Measurements from ENCODE around the gene ZW10. TPM values are rescaled to one million over a fixed set of nuclear protein-coding genes. Genes with fewer than 3 reads are reported as not detected.

The ZW10 gene, protein sequence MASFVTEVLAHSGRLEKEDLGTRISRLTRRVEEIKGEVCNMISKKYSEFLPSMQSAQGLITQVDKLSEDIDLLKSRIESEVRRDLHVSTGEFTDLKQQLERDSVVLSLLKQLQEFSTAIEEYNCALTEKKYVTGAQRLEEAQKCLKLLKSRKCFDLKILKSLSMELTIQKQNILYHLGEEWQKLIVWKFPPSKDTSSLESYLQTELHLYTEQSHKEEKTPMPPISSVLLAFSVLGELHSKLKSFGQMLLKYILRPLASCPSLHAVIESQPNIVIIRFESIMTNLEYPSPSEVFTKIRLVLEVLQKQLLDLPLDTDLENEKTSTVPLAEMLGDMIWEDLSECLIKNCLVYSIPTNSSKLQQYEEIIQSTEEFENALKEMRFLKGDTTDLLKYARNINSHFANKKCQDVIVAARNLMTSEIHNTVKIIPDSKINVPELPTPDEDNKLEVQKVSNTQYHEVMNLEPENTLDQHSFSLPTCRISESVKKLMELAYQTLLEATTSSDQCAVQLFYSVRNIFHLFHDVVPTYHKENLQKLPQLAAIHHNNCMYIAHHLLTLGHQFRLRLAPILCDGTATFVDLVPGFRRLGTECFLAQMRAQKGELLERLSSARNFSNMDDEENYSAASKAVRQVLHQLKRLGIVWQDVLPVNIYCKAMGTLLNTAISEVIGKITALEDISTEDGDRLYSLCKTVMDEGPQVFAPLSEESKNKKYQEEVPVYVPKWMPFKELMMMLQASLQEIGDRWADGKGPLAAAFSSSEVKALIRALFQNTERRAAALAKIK
- total RNA-seq: 13.8 and 15.5 TPM in 2 replicates

DNA sequence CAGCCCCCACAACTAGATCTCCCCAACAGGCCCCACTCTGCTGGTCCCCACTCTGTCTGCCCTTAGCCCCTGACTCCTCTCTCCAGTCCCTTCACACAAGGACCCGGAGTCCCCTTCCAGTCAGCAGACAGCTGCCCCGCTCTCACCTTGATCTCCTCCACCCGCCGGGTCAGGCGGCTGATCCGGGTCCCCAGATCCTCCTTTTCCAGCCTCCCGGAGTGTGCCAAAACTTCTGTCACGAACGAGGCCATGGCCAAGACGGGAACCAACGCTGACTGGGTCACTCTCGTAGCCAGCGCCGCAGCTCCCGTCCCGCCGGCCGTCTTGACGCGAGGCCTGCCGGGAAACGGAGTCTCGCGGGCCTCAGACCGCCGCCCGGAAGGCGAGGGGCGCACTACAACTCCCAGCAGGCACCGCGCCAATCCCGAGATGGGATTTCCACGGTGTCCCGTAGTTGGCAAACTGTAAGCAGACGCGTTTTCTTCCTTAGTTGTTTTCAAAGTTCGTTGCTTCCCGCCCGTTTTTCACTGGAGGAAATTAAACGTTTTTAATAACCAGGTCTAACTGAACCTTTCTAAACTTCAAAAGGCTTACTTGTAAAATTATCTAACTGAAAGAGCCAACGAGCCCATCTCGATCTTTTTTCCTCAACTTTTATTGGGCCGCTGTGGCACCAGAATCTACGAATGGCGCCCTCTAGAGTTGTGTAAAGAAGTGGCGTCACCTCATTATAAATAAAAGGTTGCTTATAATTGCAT is at the start of gene ZW10:
Gene ZW10 (minus strand): TSS at position 277 of the 758 bp plus-strand sequence. CDS start 26 bp downstream, at position 251.
- peak; percentile 89 for DNase-seq
- no peaks in the 10 kb centered on the region for H3K9me3 Mint-ChIP-seq
- H3K36me3 Mint-ChIP-seq (ENCODE audit: low read depth): peaks cover 15% of the 10 kb centered on the region
- peak within 1 kb of the TSS; percentile 82 for H3K27ac Mint-ChIP-seq
- H3K27me3 Mint-ChIP-seq: peaks cover 7% of the 10 kb centered on the region
- ChIA-PET CTCF (interaction anchor here (0.7 to 1.5 kb wide), 2 partner anchors 23 to 484 kb away, joined by 3 to 5 read pairs; no protein-coding TSS in a partner anchor), POLR2A (interaction anchor here (0.8 to 1.4 kb wide), 3 partner anchors 101 to 1543 kb away, joined by 4 to 6 read pairs (median 5); partner anchors contain the start of gene TTC12)
- peak; percentile 96 for ATAC-seq (ENCODE audit: low read depth)
- TF ChIP-seq, protein P1, sequence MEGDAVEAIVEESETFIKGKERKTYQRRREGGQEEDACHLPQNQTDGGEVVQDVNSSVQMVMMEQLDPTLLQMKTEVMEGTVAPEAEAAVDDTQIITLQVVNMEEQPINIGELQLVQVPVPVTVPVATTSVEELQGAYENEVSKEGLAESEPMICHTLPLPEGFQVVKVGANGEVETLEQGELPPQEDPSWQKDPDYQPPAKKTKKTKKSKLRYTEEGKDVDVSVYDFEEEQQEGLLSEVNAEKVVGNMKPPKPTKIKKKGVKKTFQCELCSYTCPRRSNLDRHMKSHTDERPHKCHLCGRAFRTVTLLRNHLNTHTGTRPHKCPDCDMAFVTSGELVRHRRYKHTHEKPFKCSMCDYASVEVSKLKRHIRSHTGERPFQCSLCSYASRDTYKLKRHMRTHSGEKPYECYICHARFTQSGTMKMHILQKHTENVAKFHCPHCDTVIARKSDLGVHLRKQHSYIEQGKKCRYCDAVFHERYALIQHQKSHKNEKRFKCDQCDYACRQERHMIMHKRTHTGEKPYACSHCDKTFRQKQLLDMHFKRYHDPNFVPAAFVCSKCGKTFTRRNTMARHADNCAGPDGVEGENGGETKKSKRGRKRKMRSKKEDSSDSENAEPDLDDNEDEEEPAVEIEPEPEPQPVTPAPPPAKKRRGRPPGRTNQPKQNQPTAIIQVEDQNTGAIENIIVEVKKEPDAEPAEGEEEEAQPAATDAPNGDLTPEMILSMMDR (IDR thresholded peaks at IDR 0.05): peak; percentile 54
- intact Hi-C loops (cut with micrococcal nuclease): loop anchor here (1.0 to 10.0 kb wide), 11 partner anchors 23 to 1699 kb away; partner anchors contain the start of genes C11orf71, NKAPD1, PIH1D2 and PTS
- H3K4me3 Mint-ChIP-seq: peak within 1 kb of the TSS; percentile 98
- H3K4me1 Mint-ChIP-seq: peaks cover 21% of the 10 kb centered on the region

DNA sequence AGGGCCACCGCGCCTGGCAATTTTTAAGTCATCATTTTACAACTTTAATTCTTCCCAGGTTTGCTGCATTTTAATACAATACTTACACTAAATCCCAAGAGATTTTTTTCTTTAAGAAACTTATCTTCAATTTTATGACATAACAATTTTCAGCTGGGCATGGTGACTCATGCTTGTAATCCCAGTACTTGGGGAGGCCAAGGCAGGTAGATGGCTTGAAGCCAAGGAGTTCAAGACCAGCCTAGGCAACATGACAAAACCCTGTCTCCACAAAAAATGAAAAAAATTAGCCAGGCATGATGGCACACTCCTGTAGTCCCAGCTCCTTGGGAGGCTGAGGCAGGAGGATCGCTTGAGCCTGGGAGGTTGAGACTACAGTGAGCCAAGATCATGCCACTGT is 44.9 kb upstream of the ZW10 start:
- H3K27ac Mint-ChIP-seq: no peak overlapping the region
- POLR2A ChIA-PET: no interaction called here
- ATAC-seq (ENCODE audit: low read depth) (no peak), DNase-seq (no peak)
- intact Hi-C loops (cut with micrococcal nuclease): no loop called here
- peaks cover 76% of the 10 kb centered on the region for H3K36me3 Mint-ChIP-seq (ENCODE audit: low read depth)
- TF ChIP-seq, protein P1 (IDR thresholded peaks at IDR 0.05): no peak
- no peaks in the 10 kb centered on the region for H3K4me1 Mint-ChIP-seq
- CTCF ChIA-PET: no interaction called here
- no peaks in the 10 kb centered on the region for H3K9me3 Mint-ChIP-seq
- no peaks in the 10 kb centered on the region for H3K27me3 Mint-ChIP-seq
- no peak overlapping the region for H3K4me3 Mint-ChIP-seq

DNA sequence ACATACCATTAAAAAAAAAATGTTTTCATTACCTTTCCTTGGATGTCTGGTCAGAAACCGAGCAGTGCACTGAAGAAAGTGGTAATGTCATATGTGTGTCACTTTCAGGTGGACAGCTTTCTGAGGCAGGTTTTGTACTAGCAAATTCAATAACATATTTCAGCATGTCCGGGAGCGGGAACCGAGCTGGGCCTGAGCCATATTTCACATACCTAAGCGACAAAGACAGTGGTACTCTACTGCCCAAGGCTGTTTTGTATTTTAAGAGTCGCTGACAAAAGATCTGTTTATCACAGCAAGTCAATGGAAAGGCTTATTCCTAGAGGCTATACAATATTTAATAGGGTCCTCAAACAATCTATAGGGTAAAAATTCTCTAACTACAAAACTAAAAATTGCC is 44.1 kb upstream of the ZW10 start:
- TF ChIP-seq, protein P1 (IDR thresholded peaks at IDR 0.05): no peak
- ChIA-PET CTCF (no interaction called here), POLR2A (no interaction called here)
- Mint-ChIP-seq H3K4me3 (no peak overlapping the region), H3K27me3 (no peaks in the 10 kb centered on the region), H3K36me3 (ENCODE audit: low read depth) (peaks cover 77% of the 10 kb centered on the region), H3K9me3 (no peaks in the 10 kb centered on the region), H3K4me1 (no peaks in the 10 kb centered on the region), H3K27ac (no peak overlapping the region)
- ATAC-seq (ENCODE audit: low read depth) (no peak), DNase-seq (no peak)
- intact Hi-C loops (cut with micrococcal nuclease): no loop called here

DNA sequence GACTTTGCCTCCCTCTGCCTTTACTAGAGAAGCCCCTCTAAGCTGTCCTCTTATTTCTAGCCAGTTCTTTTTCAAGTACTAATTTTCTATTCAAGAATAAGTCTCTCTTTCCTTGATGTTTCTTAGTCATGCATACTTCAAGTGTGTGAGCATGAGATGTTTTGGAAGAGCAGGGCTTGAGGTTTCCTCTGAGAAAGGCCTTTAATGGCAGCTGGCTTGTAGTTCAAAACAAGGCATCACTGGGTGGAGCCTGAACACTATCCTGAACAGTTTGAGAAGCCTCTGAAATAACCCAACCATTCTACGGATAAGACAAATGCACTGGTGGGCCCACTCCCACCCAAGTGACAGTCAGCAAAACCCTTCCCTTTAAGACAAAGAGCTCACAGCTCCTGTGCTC is 43.7 kb upstream of the ZW10 start:
- CTCF ChIA-PET: interaction anchor here (0.7 kb wide), 1 partner anchor 11 kb away, joined by 3 read pairs; no protein-coding TSS in a partner anchor
- no peaks in the 10 kb centered on the region for H3K27me3 Mint-ChIP-seq
- H3K9me3 Mint-ChIP-seq: no peaks in the 10 kb centered on the region
- POLR2A ChIA-PET: interaction anchor here (1.1 kb wide), 1 partner anchor 59 kb away, joined by 3 read pairs; the partner anchor contains the start of gene USP28
- no peaks in the 10 kb centered on the region for H3K4me1 Mint-ChIP-seq
- TF ChIP-seq, protein P1 (IDR thresholded peaks at IDR 0.05): no peak
- no peak for DNase-seq
- H3K27ac Mint-ChIP-seq: no peak overlapping the region
- no peak for ATAC-seq (ENCODE audit: low read depth)
- intact Hi-C loops (cut with micrococcal nuclease): no loop called here
- H3K4me3 Mint-ChIP-seq: no peak overlapping the region
- H3K36me3 Mint-ChIP-seq (ENCODE audit: low read depth): peaks cover 79% of the 10 kb centered on the region

Measured in activated B cell treated with CpG ODN at 0.5 μM for 24 hours (primary cell).